ENCODE results near the gene ARL6IP6. TPM values are rescaled to one million over a fixed set of nuclear protein-coding genes. Genes with fewer than 3 reads are reported as not detected.
"Not testable (repeated sequence)": the region's sequence is repeated elsewhere in the genome, so short reads cannot be mapped to it uniquely, and the experiment has no call there.

Gene ARL6IP6
- total RNA-seq, 4 donors from 2014 or later: 6.5 to 20.2 (median 12.8) TPM

DNA sequence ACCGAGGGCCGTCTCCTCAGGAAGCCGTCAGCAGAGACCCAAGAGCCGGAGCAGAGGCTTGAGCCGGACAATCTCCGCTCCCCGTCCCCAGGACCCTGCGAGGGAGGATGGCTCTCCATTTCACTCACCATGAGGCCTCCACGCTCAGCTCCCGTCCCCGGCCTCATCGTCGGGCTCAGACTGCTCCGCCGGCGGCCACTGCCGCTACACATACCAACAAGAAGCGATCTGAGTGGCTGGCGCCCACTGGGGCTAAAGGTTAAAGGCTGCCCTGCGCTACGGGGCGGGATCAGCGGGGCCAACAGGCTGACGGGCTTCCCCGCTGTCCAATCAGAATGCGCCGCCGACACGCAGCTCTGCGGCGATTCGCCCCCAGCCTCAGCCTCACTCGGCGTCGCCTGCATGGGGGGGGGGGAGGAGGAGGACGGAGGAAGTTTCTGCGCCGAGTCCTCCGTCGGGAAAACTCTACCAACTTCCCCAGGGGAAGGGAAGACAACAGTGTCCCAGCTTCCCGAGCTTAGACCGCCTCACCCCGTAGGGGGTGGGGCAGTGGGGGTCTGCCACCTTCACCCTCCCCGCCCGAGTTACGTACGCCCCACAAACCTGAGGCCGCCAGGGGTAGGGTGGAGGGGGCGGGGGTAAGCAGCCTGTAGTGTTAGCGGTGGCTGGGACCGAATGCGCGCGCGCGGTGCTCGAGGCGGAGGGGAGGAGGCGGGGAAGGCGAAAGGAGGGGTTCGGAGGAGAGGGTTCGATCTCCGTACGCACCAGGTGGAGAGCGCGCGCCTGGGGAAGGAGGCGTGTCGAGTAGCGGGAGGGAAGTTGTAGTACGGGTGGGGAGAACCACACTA, 968 bp upstream of the ARL6IP6 start, which contains the start of gene PRPF40A:
Gene PRPF40A (minus strand): TSS at position 234 of the 848 bp plus-strand sequence. CDS start 22 bp downstream, at position 212.
- H3K27ac ChIP-seq (replicated peaks in 1 of 4): peak within 1 kb of the TSS; percentile 95 to 98 (median 96)
- no peaks in the 10 kb centered on the region for H3K9me3 ChIP-seq
- DNase-seq (ENCODE audit: extremely low spot score): peak; percentile 100
- H3K4me3 ChIP-seq: peak within 1 kb of the TSS; percentile 83 to 96 (median 88)
- H3K4me1 ChIP-seq: peaks cover 31 to 54% (median 52%) of the 10 kb centered on the region in 4 donors
- H3K36me3 ChIP-seq: peaks cover 0 to 30% (median 11%) of the 10 kb centered on the region in 4 donors
- no peaks in the 10 kb centered on the region for H3K27me3 ChIP-seq
- TF ChIP-seq POLR2A (IDR thresholded peaks at IDR 0.05; ENCODE audit: low read depth) (peak; percentile 65), POLR2AphosphoS5 (IDR thresholded peaks at IDR 0.05) (peak; percentile 97), EP300 (IDR thresholded peaks at IDR 0.05) (no peak)
- TF ChIP-seq, protein P1, sequence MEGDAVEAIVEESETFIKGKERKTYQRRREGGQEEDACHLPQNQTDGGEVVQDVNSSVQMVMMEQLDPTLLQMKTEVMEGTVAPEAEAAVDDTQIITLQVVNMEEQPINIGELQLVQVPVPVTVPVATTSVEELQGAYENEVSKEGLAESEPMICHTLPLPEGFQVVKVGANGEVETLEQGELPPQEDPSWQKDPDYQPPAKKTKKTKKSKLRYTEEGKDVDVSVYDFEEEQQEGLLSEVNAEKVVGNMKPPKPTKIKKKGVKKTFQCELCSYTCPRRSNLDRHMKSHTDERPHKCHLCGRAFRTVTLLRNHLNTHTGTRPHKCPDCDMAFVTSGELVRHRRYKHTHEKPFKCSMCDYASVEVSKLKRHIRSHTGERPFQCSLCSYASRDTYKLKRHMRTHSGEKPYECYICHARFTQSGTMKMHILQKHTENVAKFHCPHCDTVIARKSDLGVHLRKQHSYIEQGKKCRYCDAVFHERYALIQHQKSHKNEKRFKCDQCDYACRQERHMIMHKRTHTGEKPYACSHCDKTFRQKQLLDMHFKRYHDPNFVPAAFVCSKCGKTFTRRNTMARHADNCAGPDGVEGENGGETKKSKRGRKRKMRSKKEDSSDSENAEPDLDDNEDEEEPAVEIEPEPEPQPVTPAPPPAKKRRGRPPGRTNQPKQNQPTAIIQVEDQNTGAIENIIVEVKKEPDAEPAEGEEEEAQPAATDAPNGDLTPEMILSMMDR (IDR thresholded peaks at IDR 0.05): no peak
- intact Hi-C loops (cut with DNase I): no loop called here
- under 1% methylated on average over 46 of the region's 71 CpGs for WGBS

DNA sequence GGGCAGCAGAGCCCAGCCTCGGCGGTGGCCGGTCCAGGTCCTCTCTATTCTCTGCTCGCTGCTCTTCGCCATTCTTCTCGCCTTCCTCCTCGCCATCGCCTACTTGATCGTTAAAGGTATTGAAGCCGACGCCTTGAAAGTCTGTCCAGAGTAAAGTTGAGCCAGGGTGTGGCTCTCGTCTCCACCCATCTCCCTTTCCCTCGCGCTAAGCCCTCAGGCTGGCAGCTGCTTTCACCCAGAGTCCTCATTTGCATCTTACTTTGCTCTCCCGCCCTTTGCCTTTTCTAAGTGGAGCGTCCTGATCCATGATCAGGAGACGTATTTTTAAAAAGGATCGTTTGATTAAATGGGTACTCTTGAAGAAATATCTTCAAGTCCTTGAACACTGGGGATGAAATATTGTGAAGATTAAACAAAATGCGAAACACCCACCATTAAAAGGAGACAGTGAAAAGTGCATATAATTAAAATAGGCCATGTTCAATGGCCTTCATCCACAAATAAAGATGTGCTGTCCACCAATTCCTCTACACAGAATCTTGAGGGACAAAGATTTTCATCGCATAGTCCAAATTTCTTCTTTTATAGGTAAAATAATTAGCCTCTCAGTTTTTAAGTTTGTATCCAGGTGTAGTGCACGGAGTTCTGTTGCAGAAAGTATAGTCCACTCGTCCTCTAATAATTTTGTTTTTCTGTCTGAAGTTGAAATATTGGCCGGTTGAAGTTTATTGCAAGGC, 657 bp downstream of the ARL6IP6 start:
- intact Hi-C loops (cut with DNase I): no loop called here
- no peaks in the 10 kb centered on the region for H3K27me3 ChIP-seq
- peaks cover 31 to 54% (median 52%) of the 10 kb centered on the region in 4 donors for H3K4me1 ChIP-seq
- H3K27ac ChIP-seq (replicated peaks in 1 of 4): peak overlapping the region; percentile 95 to 98 (median 96)
- WGBS: 5% methylated on average over 20 of the region's 23 CpGs
- H3K4me3 ChIP-seq: peak overlapping the region; percentile 83 to 96 (median 88)
- DNase-seq (ENCODE audit: extremely low spot score): no peak
- TF ChIP-seq POLR2AphosphoS5 (IDR thresholded peaks at IDR 0.05) (no peak), POLR2A (IDR thresholded peaks at IDR 0.05; ENCODE audit: low read depth) (no peak), EP300 (IDR thresholded peaks at IDR 0.05) (no peak)
- TF ChIP-seq, protein P1 (IDR thresholded peaks at IDR 0.05): no peak
- H3K36me3 ChIP-seq: peaks cover 0 to 14% (median 2%) of the 10 kb centered on the region in 4 donors
- no peaks in the 10 kb centered on the region for H3K9me3 ChIP-seq

DNA sequence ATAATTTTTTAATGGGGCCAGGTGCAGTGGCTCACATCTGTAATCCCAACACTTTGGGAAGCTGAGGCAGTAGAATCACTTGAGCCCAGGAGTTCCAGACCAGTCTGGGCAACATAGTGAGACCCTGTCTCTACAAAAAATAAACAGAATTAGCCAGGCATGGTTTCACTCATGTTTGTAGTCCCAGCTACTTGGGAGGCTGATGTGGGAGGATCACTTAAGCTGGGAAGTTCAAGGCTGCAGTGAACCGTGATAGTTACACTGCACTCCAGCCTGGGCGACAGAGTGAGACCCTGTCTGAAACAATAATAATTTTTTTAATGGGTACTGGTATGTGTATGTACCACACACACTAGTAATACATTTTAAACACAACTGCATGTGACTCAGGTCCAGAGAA, 2.4 kb downstream of the ARL6IP6 start:
- H3K4me1 ChIP-seq: peaks cover 21 to 38% (median 36%) of the 10 kb centered on the region in 4 donors
- H3K27ac ChIP-seq (replicated peaks in 1 of 4): no peak overlapping the region
- no peaks in the 10 kb centered on the region for H3K36me3 ChIP-seq
- no peaks in the 10 kb centered on the region for H3K9me3 ChIP-seq
- DNase-seq (ENCODE audit: extremely low spot score): no peak
- intact Hi-C loops (cut with DNase I): no loop called here
- H3K4me3 ChIP-seq: no peak overlapping the region
- TF ChIP-seq POLR2A (IDR thresholded peaks at IDR 0.05; ENCODE audit: low read depth): no peak
- TF ChIP-seq EP300 (IDR thresholded peaks at IDR 0.05): no peak
- no peak for TF ChIP-seq POLR2AphosphoS5 (IDR thresholded peaks at IDR 0.05)
- TF ChIP-seq, protein P1 (IDR thresholded peaks at IDR 0.05): no peak
- H3K27me3 ChIP-seq: no peaks in the 10 kb centered on the region
- 73% methylated on average over 2 of the region's 2 CpGs for WGBS

DNA sequence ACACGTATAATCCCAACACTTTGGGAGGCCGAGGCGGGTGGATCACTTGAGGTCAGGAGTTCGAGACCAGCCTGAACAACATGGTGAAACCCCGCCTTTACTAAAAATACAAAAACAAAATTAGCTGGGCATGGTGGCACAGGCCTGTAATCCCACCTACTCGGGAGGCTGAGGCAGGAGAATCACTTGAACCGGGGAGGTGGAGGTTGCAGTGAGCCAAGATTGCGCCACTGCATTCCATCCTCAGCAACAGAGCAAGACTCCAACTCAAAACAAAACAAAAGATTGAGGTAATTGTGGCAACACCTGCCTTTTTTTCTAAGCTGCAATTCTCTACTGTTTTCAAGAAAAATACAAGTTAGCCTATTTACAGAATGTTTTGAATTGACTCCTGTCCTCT, 4.2 kb downstream of the ARL6IP6 start:
- peaks cover 12 to 29% (median 27%) of the 10 kb centered on the region in 4 donors for H3K4me1 ChIP-seq
- intact Hi-C loops (cut with DNase I); H3K36me3 ChIP-seq; DNase-seq (ENCODE audit: extremely low spot score); H3K9me3 ChIP-seq; H3K27ac ChIP-seq (replicated peaks in 1 of 4); H3K4me3 ChIP-seq; H3K27me3 ChIP-seq: not testable (repeated sequence)
- WGBS: 93% methylated on average over 8 of the region's 8 CpGs

DNA sequence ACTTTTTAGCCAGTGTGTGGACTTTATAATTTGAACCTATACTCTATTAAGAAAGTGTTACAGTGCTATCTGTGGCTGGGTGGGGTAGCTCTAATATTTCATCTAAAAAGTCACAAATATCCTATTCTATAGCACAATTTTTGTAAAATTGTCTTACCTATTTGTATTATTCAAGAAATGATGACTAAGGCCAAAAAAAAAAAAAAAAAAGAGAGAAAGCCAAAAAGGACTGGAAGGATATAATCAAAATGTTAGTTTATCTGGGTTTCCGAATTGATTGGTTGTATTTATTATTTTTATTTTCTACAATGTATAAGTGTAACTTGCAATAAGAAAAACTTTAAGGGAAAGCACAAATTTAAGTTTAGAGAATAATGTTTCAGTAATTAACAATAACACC, 5.5 kb downstream of the ARL6IP6 start:
- H3K4me1 ChIP-seq: peaks cover 12 to 28% (median 27%) of the 10 kb centered on the region in 4 donors
- DNase-seq (ENCODE audit: extremely low spot score): no peak
- H3K9me3 ChIP-seq: no peaks in the 10 kb centered on the region
- no peak overlapping the region for H3K27ac ChIP-seq (replicated peaks in 1 of 4)
- TF ChIP-seq EP300 (IDR thresholded peaks at IDR 0.05): no peak
- TF ChIP-seq, protein P1 (IDR thresholded peaks at IDR 0.05): no peak
- no peak for TF ChIP-seq POLR2AphosphoS5 (IDR thresholded peaks at IDR 0.05)
- no peak for TF ChIP-seq POLR2A (IDR thresholded peaks at IDR 0.05; ENCODE audit: low read depth)
- H3K36me3 ChIP-seq: no peaks in the 10 kb centered on the region
- no peak overlapping the region for H3K4me3 ChIP-seq
- H3K27me3 ChIP-seq: no peaks in the 10 kb centered on the region
- intact Hi-C loops (cut with DNase I): no loop called here
- WGBS: 93% methylated on average over 1 of the region's 1 CpG

Data from esophagus muscularis mucosa (tissue), 4 donors.